ENCODE measurements around the gene PARP9. TPM values are rescaled to one million over a fixed set of nuclear protein-coding genes. Genes with fewer than 3 reads are reported as not detected.

The PARP9 gene
- total and polyA plus RNA-seq, 2 of the 13 experiments (the other 11 are each of a cell fraction or from before 2014, with no cell fraction given) = 6.5 to 10.6 TPM

- TF ChIP-seq, protein P1, sequence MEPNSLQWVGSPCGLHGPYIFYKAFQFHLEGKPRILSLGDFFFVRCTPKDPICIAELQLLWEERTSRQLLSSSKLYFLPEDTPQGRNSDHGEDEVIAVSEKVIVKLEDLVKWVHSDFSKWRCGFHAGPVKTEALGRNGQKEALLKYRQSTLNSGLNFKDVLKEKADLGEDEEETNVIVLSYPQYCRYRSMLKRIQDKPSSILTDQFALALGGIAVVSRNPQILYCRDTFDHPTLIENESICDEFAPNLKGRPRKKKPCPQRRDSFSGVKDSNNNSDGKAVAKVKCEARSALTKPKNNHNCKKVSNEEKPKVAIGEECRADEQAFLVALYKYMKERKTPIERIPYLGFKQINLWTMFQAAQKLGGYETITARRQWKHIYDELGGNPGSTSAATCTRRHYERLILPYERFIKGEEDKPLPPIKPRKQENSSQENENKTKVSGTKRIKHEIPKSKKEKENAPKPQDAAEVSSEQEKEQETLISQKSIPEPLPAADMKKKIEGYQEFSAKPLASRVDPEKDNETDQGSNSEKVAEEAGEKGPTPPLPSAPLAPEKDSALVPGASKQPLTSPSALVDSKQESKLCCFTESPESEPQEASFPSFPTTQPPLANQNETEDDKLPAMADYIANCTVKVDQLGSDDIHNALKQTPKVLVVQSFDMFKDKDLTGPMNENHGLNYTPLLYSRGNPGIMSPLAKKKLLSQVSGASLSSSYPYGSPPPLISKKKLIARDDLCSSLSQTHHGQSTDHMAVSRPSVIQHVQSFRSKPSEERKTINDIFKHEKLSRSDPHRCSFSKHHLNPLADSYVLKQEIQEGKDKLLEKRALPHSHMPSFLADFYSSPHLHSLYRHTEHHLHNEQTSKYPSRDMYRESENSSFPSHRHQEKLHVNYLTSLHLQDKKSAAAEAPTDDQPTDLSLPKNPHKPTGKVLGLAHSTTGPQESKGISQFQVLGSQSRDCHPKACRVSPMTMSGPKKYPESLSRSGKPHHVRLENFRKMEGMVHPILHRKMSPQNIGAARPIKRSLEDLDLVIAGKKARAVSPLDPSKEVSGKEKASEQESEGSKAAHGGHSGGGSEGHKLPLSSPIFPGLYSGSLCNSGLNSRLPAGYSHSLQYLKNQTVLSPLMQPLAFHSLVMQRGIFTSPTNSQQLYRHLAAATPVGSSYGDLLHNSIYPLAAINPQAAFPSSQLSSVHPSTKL (CRISPR knock-in tag; IDR thresholded peaks at IDR 0.05) = 0 out of 2 replicates have a peak, but pooled peaks have one; percentile 17
- no peak for TF ChIP-seq CCDC6 (CRISPR knock-in tag; IDR thresholded peaks at IDR 0.05)
- TF ChIP-seq FOXA1 (IDR thresholded peaks at IDR 0.05) = no peak
- TF ChIP-seq FOXA1 (CRISPR knock-in tag; IDR thresholded peaks at IDR 0.05) = peak; percentile 70
- no peak for TF ChIP-seq NRL (CRISPR knock-in tag; IDR thresholded peaks at IDR 0.05; ENCODE audit: borderline replicate concordance)
- TF ChIP-seq FOXA3 (CRISPR knock-in tag; IDR thresholded peaks at IDR 0.05) = peak; percentile 69
- TF ChIP-seq, protein P2, sequence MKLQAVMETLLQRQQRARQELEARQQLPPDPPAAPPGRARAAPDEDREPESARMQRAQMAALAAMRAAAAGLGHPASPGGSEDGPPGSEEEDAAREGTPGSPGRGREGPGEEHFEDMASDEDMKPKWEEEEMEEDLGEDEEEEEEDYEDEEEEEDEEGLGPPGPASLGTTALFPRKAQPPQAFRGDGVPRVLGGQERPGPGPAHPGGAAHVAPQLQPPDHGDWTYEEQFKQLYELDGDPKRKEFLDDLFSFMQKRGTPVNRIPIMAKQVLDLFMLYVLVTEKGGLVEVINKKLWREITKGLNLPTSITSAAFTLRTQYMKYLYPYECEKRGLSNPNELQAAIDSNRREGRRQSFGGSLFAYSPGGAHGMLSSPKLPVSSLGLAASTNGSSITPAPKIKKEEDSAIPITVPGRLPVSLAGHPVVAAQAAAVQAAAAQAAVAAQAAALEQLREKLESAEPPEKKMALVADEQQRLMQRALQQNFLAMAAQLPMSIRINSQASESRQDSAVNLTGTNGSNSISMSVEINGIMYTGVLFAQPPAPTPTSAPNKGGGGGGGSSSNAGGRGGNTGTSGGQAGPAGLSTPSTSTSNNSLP (IDR thresholded peaks at IDR 0.05; ENCODE audit: low read depth, low read length) = peak; percentile 62; the same call in 1 of the 2 replicates
- no peak for TF ChIP-seq SETDB1 (CRISPR knock-in tag; IDR thresholded peaks at IDR 0.05; ENCODE audit: borderline replicate concordance)
- peak; percentile 79 for TF ChIP-seq TBX3 (IDR thresholded peaks at IDR 0.05; ENCODE audit: borderline replicate concordance)
- TF ChIP-seq CEBPB (IDR thresholded peaks at IDR 0.05; ENCODE audit: borderline replicate concordance, low read depth, low read length) = peak; percentile 30; the same call in 1 of the 2 replicates
- TF ChIP-seq ZBTB38 (CRISPR knock-in tag; IDR thresholded peaks at IDR 0.05) = no peak
- no peak for TF ChIP-seq ZFY (CRISPR knock-in tag; IDR thresholded peaks at IDR 0.05)
- no peak for TF ChIP-seq ZFYVE20 (CRISPR knock-in tag; IDR thresholded peaks at IDR 0.05; ENCODE audit: borderline replicate concordance, low read depth)
- no peak for TF ChIP-seq U2AF2 (IDR thresholded peaks at IDR 0.05; ENCODE audit: low read depth, low read length)
- no peak for TF ChIP-seq CC2D1A (CRISPR knock-in tag; IDR thresholded peaks at IDR 0.05)
- 0 out of 2 replicates have a peak, but pooled peaks have one; percentile 5 for TF ChIP-seq NFE2L2 (IDR thresholded peaks at IDR 0.05; ENCODE audit: low read length)
- TF ChIP-seq ZBTB20 (CRISPR knock-in tag; IDR thresholded peaks at IDR 0.05; ENCODE audit: borderline replicate concordance, low read depth) = no peak
- 0 out of 2 replicates have a peak, but pooled peaks have one; percentile 19 for TF ChIP-seq ZMYM2 (CRISPR knock-in tag; IDR thresholded peaks at IDR 0.05)
- TF ChIP-seq SIX1 (CRISPR knock-in tag; IDR thresholded peaks at IDR 0.05; ENCODE audit: borderline replicate concordance) = peak; percentile 96
- TF ChIP-seq MTA1 (CRISPR knock-in tag; IDR thresholded peaks at IDR 0.05; ENCODE audit: borderline replicate concordance) = no peak
- TF ChIP-seq SAP130 (CRISPR knock-in tag; IDR thresholded peaks at IDR 0.05; ENCODE audit: low read depth) = 0 out of 2 replicates have a peak, but pooled peaks have one; percentile 25
- no peak for TF ChIP-seq DDIT3 (CRISPR knock-in tag; IDR thresholded peaks at IDR 0.05)
- TF ChIP-seq ZSCAN25 (CRISPR knock-in tag; IDR thresholded peaks at IDR 0.05) = no peak
- TF ChIP-seq ZNF24 (IDR thresholded peaks at IDR 0.05) = peak; percentile 84
- TF ChIP-seq ZNF282 (IDR thresholded peaks at IDR 0.05; ENCODE audit: partially characterized antibody) = no peak
- TF ChIP-seq ZGPAT (CRISPR knock-in tag; IDR thresholded peaks at IDR 0.05) = peak; percentile 23; the same call in 1 of the 2 replicates
Observed at GRCh38 chr3:122520861-122521260, 43.2 kb downstream of the PARP9 start (continued).
